HG03571 (cell line): ENCODE results near the gene PSMD2.

Source experiments
- ATAC-seq: cut with Tn5 transposase; IDR thresholded peaks from one replicate; pipeline ENCODE4 v1.9.1; 2021; ENCODE audit not compliant: unreplicated experiment

PSMD2 gene

GRCh38 chr3:184277366-184277765 is 21.7 kb upstream of the PSMD2 start:
- ATAC-seq = no peak

GRCh38 chr3:184282941-184283340 is 16.1 kb upstream of the PSMD2 start:
- no peak for ATAC-seq

DNA sequence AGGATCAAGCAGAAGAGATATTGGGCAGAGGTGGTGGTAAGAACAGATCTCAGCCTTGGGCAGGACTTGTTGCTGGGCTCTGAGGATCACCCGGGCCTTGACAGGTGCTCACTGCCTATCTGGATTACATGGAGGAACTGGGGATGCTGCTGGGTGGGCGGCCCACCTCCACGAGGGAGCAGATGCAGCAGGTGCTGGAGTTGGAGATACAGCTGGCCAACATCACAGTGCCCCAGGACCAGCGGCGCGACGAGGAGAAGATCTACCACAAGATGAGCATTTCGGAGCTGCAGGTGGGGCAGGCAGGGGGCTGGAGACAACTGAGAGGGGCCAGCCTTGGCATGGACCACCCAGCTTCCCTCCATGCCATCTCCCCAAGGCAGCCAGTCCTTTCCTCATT is 15.4 kb upstream of the PSMD2 start:
- no peak for ATAC-seq

DNA sequence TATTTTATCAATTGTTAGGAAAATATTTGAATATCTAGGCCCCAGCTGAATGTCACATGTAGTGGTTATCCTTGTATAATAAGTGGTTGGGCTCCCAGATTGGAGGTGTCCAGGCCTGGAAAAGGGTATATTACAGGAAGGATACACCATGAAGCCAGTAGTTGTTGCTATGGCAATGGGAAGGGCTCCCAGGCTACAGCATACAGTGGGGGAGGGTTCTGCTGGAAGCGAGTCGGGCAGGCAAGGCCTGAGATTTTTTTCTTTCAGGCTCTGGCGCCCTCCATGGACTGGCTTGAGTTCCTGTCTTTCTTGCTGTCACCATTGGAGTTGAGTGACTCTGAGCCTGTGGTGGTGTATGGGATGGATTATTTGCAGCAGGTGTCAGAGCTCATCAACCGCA is 14.3 kb upstream of the PSMD2 start:
- no peak for ATAC-seq

DNA sequence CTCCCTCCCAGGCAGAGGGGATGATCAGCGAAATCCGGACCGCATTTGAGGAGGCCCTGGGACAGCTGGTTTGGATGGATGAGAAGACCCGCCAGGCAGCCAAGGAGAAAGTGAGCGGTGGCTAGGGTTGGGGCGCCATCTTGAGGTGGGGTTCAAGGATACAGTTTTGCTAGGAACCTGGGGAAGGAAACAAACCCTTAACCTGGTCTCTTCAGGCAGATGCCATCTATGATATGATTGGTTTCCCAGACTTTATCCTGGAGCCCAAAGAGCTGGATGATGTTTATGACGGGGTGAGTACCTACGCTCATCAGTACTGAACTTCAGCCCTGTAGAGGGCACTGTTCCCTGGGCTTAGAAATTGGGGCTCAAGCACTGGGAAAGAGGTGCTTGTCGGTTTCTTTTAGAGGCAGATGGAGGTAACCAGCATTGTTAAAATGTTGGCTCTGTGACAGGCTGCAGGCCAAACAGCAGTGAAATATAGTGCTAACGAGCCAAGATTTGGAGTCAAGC is 9.6 kb upstream of the PSMD2 start:
- no peak for ATAC-seq

DNA sequence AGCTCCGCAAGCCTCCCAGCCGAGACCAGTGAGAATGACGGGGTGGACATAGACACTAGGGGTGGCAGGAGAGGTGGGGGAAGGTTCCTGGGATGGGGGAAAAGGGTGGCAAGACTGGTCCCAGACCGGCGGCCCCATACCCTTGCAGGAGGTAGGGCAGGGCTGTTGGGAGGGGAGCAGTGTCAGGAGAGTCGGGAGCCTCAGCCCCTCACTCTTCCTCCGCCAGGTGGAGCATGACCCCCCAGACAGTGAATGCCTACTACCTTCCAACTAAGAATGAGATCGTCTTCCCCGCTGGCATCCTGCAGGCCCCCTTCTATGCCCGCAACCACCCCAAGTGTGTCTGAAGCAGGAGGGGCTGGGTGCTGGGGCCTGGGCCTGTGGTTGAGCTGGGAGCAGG is 8.7 kb upstream of the PSMD2 start:
- ATAC-seq = no peak

- no peak for ATAC-seq
Measured at GRCh38 chr3:184291044-184291737, 7.8 kb upstream of the PSMD2 start.

DNA sequence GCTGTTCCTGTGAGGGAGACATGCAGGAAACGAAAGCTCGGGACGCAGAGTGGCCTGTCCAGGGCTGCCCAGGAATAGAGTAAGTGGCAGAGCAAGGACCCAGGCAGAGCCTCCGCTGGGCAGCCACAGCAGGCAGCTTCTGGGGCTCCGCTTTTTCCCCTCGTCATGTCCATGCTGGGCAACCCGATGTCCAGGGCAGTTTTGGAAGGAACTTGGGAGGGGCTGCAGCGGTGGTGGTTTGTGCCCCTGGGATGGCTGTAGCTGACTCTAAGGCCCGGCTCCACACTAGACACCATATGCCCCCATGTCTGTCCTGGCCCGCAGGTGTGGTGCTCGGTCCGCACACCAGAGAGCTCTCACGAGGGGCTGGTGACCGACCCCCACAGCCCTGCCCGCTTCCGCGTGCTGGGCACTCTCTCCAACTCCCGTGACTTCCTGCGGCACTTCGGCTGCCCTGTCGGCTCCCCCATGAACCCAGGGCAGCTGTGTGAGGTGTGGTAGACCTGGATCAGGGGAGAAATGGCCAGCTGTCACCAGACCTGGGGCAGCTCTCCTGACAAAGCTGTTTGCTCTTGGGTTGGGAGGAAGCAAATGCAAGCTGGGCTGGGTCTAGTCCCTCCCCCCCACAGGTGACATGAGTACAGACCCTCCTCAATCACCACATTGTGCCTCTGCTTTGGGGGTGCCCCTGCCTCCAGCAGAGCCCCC is 7.1 kb upstream of the PSMD2 start:
- no peak for ATAC-seq

GRCh38 chr3:184295771-184296170 is 3.3 kb upstream of the PSMD2 start:
- ATAC-seq = no peak

GRCh38 chr3:184296616-184297015 is 2.4 kb upstream of the PSMD2 start:
- ATAC-seq = no peak

DNA sequence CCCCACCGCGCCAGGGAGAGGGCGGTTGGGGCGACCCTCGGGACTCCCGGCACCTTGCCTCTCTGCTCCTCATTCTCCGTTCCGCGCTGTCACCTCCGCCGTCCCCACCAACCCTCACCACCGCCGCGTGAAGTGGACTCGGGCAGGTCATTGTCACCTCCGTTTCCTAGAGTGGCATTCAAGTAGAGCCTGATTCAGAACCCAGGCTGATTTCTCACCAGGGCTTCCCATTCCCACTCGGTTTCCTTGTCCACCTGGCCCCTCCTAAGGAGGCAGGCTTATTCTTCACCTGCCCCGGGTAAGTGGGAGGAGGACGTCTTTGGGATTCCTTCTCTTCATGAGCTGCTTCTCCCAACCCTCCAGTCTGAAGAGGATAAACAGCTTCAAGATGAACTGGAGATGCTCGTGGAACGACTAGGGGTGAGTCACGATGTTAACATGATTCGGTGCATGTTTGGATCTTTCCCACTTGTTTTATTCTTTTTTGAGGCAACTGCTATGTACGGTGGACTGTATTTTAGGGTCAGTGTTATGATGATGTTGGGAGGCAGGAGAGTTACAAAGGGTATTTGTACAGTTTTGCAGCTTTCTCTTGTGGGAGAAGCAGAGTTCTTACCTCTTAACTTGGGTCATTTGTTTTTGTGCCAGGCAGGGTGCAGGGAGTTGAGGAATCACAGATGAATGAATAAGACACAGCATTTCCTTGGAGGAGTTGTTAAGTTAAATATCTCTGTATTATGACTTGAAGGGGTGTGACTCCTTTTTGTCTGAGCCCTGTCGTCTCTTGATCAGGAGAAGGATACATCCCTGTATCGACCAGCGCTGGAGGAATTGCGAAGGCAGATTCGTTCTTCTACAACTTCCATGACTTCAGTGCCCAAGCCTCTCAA is 692 bp downstream of the PSMD2 start:
- ATAC-seq = no peak

- ATAC-seq = no peak
Measured at GRCh38 chr3:184300378-184300720, 1.3 kb downstream of the PSMD2 start.

GRCh38 chr3:184305577-184305976 is 6.5 kb downstream of the PSMD2 start:
- ATAC-seq = no peak

GRCh38 chr3:184306341-184306972 is 7.4 kb downstream of the PSMD2 start:
- ATAC-seq = no peak

DNA sequence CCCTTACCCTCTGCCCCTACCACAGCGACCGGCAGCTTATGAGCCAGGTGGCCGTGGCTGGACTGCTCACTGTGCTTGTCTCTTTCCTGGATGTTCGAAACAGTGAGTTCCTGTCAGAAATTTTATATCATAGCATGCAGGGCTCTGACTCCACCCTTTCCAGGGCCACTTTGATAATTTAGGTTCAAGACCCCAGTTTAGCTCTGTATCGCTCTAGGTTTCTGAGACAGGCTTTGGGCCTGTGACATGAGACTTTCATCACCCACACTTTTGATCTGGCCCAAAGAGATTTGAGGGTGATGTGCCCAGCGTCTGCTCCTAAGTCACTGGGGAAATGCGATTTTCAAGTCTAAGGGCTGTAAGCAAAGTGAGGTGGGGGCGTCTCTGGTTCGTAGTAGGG is 8.9 kb downstream of the PSMD2 start:
- ATAC-seq = no peak

DNA sequence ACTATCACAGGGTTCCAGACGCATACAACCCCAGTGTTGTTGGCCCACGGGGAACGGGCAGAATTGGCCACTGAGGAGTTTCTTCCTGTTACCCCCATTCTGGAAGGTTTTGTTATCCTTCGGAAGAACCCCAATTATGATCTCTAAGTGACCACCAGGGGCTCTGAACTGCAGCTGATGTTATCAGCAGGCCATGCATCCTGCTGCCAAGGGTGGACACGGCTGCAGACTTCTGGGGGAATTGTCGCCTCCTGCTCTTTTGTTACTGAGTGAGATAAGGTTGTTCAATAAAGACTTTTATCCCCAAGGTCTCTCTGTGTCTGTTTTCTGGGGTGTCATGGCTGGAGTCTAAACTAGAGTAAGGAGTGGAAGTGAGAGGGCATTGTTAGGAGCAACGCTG is 9.7 kb downstream of the PSMD2 start:
- ATAC-seq = no peak

DNA sequence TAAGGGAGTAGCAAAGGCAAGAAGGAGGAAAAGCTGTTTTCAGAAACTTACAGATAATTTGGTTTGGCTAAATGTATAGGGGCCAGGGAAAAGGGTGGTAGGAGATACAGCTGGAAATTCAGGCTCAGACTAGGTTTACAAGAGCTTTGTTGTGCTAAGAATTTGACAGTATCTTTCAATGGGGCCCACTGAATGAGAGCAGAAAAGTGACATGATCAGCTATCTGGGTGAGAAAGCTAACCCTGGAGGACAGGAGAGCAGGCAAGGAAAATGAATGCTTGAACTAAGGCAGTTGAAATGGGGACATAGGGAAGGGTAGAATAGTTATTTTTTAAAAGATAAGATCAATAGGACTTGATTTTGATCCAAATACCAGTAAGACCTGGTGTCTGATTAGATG is 12.6 kb downstream of the PSMD2 start:
- no peak for ATAC-seq

DNA sequence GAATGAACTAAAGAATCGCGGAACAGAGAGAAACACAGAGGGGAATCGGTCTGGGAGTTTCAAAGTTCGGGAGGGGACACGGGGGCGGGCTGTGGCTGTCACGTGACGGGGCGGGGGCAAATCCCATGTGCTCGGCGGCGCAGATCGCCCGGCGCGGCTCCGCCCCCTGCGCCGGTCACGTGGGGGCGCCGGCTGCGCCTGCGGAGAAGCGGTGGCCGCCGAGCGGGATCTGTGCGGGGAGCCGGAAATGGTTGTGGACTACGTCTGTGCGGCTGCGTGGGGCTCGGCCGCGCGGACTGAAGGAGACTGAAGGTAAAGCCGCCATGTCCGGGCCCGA is 15.3 kb downstream of the PSMD2 start, which contains the start of gene EIF4G1:
Gene EIF4G1, plus strand, starts transcription at position 244 of the 337 bp plus-strand sequence. CDS start 1,191 bp downstream, outside the sequence.
- peak; percentile 77 for ATAC-seq

DNA sequence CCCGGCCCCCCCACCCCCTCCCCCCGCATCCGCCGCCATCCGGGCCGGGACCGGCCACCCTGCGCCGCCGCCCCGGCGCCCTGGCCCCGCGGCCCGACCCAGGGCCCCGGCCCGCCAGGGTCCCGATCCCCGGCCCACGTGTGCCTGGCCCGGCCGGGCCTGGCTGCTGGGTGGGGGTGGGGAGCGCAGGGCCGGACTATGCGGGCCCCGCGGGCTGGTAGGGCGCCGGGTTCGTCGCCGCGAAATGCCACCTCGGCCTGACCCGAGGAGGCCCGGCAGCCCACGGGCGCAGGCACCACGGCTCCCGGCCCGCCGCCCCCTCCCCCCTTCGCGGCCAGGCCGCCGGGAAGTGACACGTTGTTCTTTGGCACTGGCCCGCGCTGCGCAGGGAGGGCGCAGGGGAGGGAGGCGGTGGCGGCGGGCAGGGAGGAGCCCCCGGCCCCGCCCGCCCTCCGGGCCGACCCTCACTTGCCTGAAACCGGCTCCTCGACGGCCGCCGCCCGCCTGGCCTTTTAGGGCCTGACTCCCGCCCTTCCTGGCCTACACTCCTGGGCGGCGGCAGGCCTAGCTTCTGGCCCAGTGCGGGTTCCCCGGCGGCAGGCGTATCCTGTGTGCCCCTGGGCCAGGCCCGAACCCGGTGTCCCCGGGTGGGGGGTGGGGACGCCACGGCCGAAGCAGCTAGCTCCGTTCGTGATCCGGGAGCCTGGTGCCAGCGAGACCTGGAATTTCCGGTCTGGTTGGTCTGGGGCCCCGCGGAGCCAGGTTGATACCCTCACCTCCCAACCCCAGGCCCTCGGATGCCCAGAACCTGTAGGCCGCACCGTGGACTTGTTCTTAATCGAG is 15.9 kb downstream of the PSMD2 start:
- ATAC-seq = peak; percentile 26

DNA sequence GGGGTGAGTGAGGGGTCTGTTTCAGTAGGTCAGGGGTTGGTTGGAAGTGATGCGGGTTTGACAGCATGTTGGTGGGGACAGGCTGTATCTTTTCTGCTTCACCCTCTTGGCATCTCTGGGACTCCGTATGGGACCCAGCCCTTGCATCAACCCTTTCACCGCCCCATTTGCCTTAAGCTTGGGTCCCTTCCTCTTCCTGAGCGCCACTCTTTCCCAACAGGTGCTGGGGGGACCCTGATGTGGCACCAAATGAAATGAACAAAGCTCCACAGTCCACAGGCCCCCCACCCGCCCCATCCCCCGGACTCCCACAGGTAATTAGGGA is 16.5 kb downstream of the PSMD2 start:
- no peak for ATAC-seq
